HCT116 (cell line): Measurements from ENCODE around the gene MFAP3L. TPM values are rescaled to one million over a fixed set of nuclear protein-coding genes. Genes with fewer than 3 reads are reported as not detected.

Source experiments
- ATAC-seq: fragments of 200-7000 bp; cut with Tn5 transposase; 2 replicates; pipeline ENCODE4 v1.9.1; 2020; ENCODE audit warnings: mild to moderate bottlenecking, moderate library complexity
- BruUV-seq: library from RNA; stranded (reverse); fragments of 400-500 nt; replicated peaks from 2 replicates; lab custom pipeline; 2021; lab: Mats Ljungman, UMichigan
- CTCF ChIA-PET: fragments of 300-600 bp; sonication (Branson Sonifier 250); formaldehyde crosslinking; loops from one replicate; lab custom pipeline; 2021; ENCODE audit warnings: antibody characterized with exemption; lab: Charles Lee
- POLR2A ChIA-PET: fragments of 300-600, 350-600 bp; sonication (Branson Sonifier 250); formaldehyde crosslinking; loops from one replicate; lab custom pipeline; 2021; ENCODE audit warnings: antibody characterized with exemption; lab: Charles Lee
- RAD21 ChIA-PET, 2 experiments: fragments of 300-600 bp; sonication (Branson Sonifier 250); formaldehyde crosslinking; loops; one replicate each; lab custom pipeline; 2023; ENCODE audit warnings: low total read pairs in 2 of 2; ENCODE audit not compliant: uncharacterized antibody in 2 of 2, unreplicated experiment in 2 of 2, low non-redundant PET in 1 of 2; lab: Charles Lee
- DNase-seq: peaks from one replicate; pipeline ENCODE4 v3.0.0-alpha.2; 2010; ENCODE audit warnings: low read depth, low spot score
- H2AFZ ChIP-seq: fragments of 200-600 bp; shearing (Covaris generic), sonication (generic); 2 replicates; pipeline ENCODE4 v1.6.1; 2017; ENCODE audit warnings: low read depth, mixed run types, mixed read lengths, antibody characterized with exemption, low read length; ENCODE audit not compliant: poor library complexity, severe bottlenecking
- H3K27ac ChIP-seq: 2 replicates; pipeline ENCODE4 v1.5.1; 2012; ENCODE audit warnings: low read depth, low read length
- H3K27me3 ChIP-seq: fragments of 200-600 bp; sonication (generic); 2 replicates; pipeline ENCODE4 v1.6.1; 2016; ENCODE audit warnings: mixed run types, low read length, mixed read lengths; ENCODE audit not compliant: insufficient read depth
- H3K36me3 ChIP-seq, 2 experiments: fragments of 200-500 bp in 1 of 2; fragments of 200-600 bp in 1 of 2; sonication (Bioruptor generic) in 1 of 2; sonication (generic) in 1 of 2; 2 replicates each; pipeline versions ENCODE4 v1.5.1 to v1.6.1; 2014 to 2016; ENCODE audit warnings: low read length in 2 of 2, inconsistent platforms in 1 of 2, mixed read lengths in 1 of 2, mixed run types in 1 of 2; ENCODE audit not compliant: insufficient read depth in 2 of 2, control insufficient read depth in 1 of 2
- H3K4me1 ChIP-seq, 2 experiments: fragments of 200-600 bp in 1 of 2; sonication (generic) in 1 of 2; 2 replicates each; pipeline versions ENCODE4 v1.5.1 to v1.6.1; 2012 to 2017; ENCODE audit warnings: low read length in 2 of 2, inconsistent platforms in 1 of 2, mild to moderate bottlenecking in 1 of 2, mixed read lengths in 1 of 2, mixed run types in 1 of 2, moderate library complexity in 1 of 2; ENCODE audit not compliant: insufficient read depth in 2 of 2, control insufficient read depth in 1 of 2
- H3K4me2 ChIP-seq: fragments of 200-600 bp; sonication (generic); 2 replicates; pipeline ENCODE4 v1.6.1; 2017; ENCODE audit warnings: mixed run types, low read length, mixed read lengths
- H3K4me3 ChIP-seq, 2 experiments: fragments of 200-600 bp in 1 of 2; sonication (generic) in 1 of 2; replicated peaks in 1 of 2; 2 replicates each; pipeline ENCODE4 v1.5.1; 2011 to 2016; ENCODE audit warnings: low read length in 2 of 2, control low read depth in 1 of 2, low read depth in 1 of 2, mild to moderate bottlenecking in 1 of 2, mixed read lengths in 1 of 2, mixed run types in 1 of 2
- H3K79me2 ChIP-seq: fragments of 200-600 bp; sonication (generic); 2 replicates; pipeline ENCODE4 v1.6.1; 2017; ENCODE audit warnings: mild to moderate bottlenecking, mixed run types, low read length, moderate library complexity, mixed read lengths; ENCODE audit not compliant: insufficient read depth
- H3K9ac ChIP-seq: fragments of 200-600 bp; sonication (generic); 2 replicates; pipeline ENCODE4 v1.6.1; 2016; ENCODE audit warnings: low read length, mixed read lengths
- H3K9me2 ChIP-seq: fragments of 200-600 bp; sonication (generic), shearing (Covaris generic); 2 replicates; pipeline ENCODE4 v1.6.1; 2017; ENCODE audit warnings: mixed run types, mild to moderate bottlenecking, moderate library complexity; ENCODE audit not compliant: insufficient read depth
- H3K9me3 ChIP-seq, 2 experiments: fragments of 200-500 bp in 1 of 2; fragments of 200-600 bp in 1 of 2; sonication (Bioruptor generic) in 1 of 2; sonication (generic) in 1 of 2; 2 replicates each; pipeline ENCODE4 v1.6.1; 2014 to 2017; ENCODE audit warnings: low read length in 2 of 2, mixed read lengths in 2 of 2, inconsistent platforms in 1 of 2, low read depth in 1 of 2, mild to moderate bottlenecking in 1 of 2, mixed run types in 1 of 2, moderate library complexity in 1 of 2; ENCODE audit not compliant: control insufficient read depth in 1 of 2, insufficient read depth in 1 of 2
- H4K20me1 ChIP-seq: fragments of 200-600 bp; sonication (generic), shearing (Covaris generic); 2 replicates; pipeline ENCODE4 v1.6.1; 2017; ENCODE audit warnings: mixed run types, mild to moderate bottlenecking, moderate library complexity; ENCODE audit not compliant: insufficient read depth
- CBX3 ChIP-seq: IDR thresholded peaks from 2 replicates; pipeline ENCODE4 v1.6.1; 2012; ENCODE audit warnings: low read depth
- CEBPB ChIP-seq: IDR thresholded peaks from 2 replicates; pipeline ENCODE4 v1.6.1; 2012; ENCODE audit warnings: low read depth
- CTCF ChIP-seq, 3 experiments: fragments of 200-600 bp in 1 of 3; sonication (generic) in 1 of 3; IDR thresholded peaks in 2 of 3; conservative IDR thresholded peaks in 1 of 3; 2 replicates each; pipeline ENCODE4 v1.5.1; 2012 to 2017; ENCODE audit warnings: low read depth in 2 of 3, low read length in 2 of 3, antibody characterized with exemption in 1 of 3, borderline replicate concordance in 1 of 3, control low read depth in 1 of 3, mild to moderate bottlenecking in 1 of 3, mixed read lengths in 1 of 3, mixed run types in 1 of 3, moderate library complexity in 1 of 3; ENCODE audit not compliant: insufficient read depth in 1 of 3
- ELF1 ChIP-seq: IDR thresholded peaks from 2 replicates; pipeline ENCODE4 v1.6.1; 2012; ENCODE audit warnings: low read depth, borderline replicate concordance
- EZH2 ChIP-seq: fragments of 200-600 bp; sonication (generic); IDR thresholded peaks from 2 replicates; pipeline ENCODE4 v1.6.1; 2017; ENCODE audit warnings: antibody characterized with exemption, mixed run types
- EZH2phosphoT487 ChIP-seq: fragments of 200-600 bp; IDR thresholded peaks from 2 replicates; pipeline ENCODE4 v1.6.1; 2018; ENCODE audit warnings: antibody characterized with exemption, borderline replicate concordance
- FOSL1 ChIP-seq: IDR thresholded peaks from 2 replicates; pipeline ENCODE4 v1.6.1; 2012; ENCODE audit warnings: low read depth
- POLR2AphosphoS5 ChIP-seq: IDR thresholded peaks from 2 replicates; pipeline ENCODE4 v1.6.1; 2011; ENCODE audit warnings: mild to moderate bottlenecking, low read depth, low read length, moderate library complexity
- RAD21 ChIP-seq: IDR thresholded peaks from 2 replicates; pipeline ENCODE4 v1.6.1; 2012; ENCODE audit warnings: low read depth, mild to moderate bottlenecking
- SP1 ChIP-seq: IDR thresholded peaks from 2 replicates; pipeline ENCODE4 v1.6.1; 2012; ENCODE audit warnings: low read depth
- TCF7L2 ChIP-seq: IDR thresholded peaks from 2 replicates; pipeline ENCODE4 v1.7.0; 2011; ENCODE audit warnings: borderline replicate concordance, inconsistent platforms; ENCODE audit not compliant: insufficient read depth, insufficient read length; ENCODE audit errors: extremely low read depth
- ZBTB33 ChIP-seq: IDR thresholded peaks from 2 replicates; pipeline ENCODE4 v1.6.1; 2011; ENCODE audit warnings: mild to moderate bottlenecking, low read length, moderate library complexity; ENCODE audit not compliant: insufficient replicate concordance; ENCODE audit errors: extremely low read depth
- ZNF274 ChIP-seq: fragments of 200-500 bp; sonication (Bioruptor generic); IDR thresholded peaks from 2 replicates; pipeline ENCODE4 v1.6.1; 2014; ENCODE audit warnings: mild to moderate bottlenecking, low read depth, low read length, inconsistent platforms
- intact Hi-C: fragments of 100-400 bp; cut with micrococcal nuclease; formaldehyde crosslinking; loops from 2 replicates; pipeline ENCODE4 v1.10.0; 2022
- total RNA-seq: library from RNA; stranded (reverse); gene quantifications from one replicate; pipeline ENCODE4 v1.2.1, GENCODE V29; 2021; ENCODE audit not compliant: unreplicated experiment

MFAP3L gene
- total RNA-seq, 1 experiment from 2014 or later = 8.4 TPM

- ChIA-PET CTCF (no interaction called here), RAD21 (no interaction called here), POLR2A (no interaction called here)
- no peak overlapping the region for H3K4me3 ChIP-seq
- no TSS peak for BruUV-seq
- no peaks in the 10 kb centered on the region for H3K36me3 ChIP-seq
- no peaks in the 10 kb centered on the region for H3K9me2 ChIP-seq
- H3K4me1 ChIP-seq = no peaks in the 10 kb centered on the region
- intact Hi-C loops = no loop called here
- ATAC-seq (no peak), DNase-seq (no peak)
- no peak overlapping the region for H3K9ac ChIP-seq
- no peaks in the 10 kb centered on the region for H3K9me3 ChIP-seq
- H3K79me2 ChIP-seq = no peaks in the 10 kb centered on the region
- TF ChIP-seq EZH2phosphoT487 = no peak
- H3K27ac ChIP-seq = no peak overlapping the region
- no peak overlapping the region for H2AFZ ChIP-seq
- H3K27me3 ChIP-seq = no peaks in the 10 kb centered on the region
- no peak overlapping the region for H3K4me2 ChIP-seq
- no peaks in the 10 kb centered on the region for H4K20me1 ChIP-seq
Measured at GRCh38 chr4:170038769-170039168, 12.6 kb upstream of the MFAP3L start.

GRCh38 chr4:170038232-170038631 lies 12.0 kb upstream of the MFAP3L start:
- H3K4me2 ChIP-seq = no peak overlapping the region
- CTCF ChIA-PET = no interaction called here
- no peaks in the 10 kb centered on the region for H3K27me3 ChIP-seq
- H3K4me3 ChIP-seq = no peak overlapping the region
- H3K9me2 ChIP-seq = no peaks in the 10 kb centered on the region
- DNase-seq = no peak
- H3K4me1 ChIP-seq = no peaks in the 10 kb centered on the region
- RAD21 ChIA-PET = no interaction called here
- no peak overlapping the region for H2AFZ ChIP-seq
- BruUV-seq = no TSS peak
- intact Hi-C loops = no loop called here
- no peaks in the 10 kb centered on the region for H3K9me3 ChIP-seq
- no peak overlapping the region for H3K9ac ChIP-seq
- POLR2A ChIA-PET = no interaction called here
- no peak for ATAC-seq
- no peak overlapping the region for H3K27ac ChIP-seq
- no peaks in the 10 kb centered on the region for H3K79me2 ChIP-seq
- H3K36me3 ChIP-seq = no peaks in the 10 kb centered on the region
- H4K20me1 ChIP-seq = no peaks in the 10 kb centered on the region
- TF ChIP-seq POLR2AphosphoS5 (no peak), EZH2 (no peak), ELF1 (no peak), ZBTB33 (no peak), FOSL1 (no peak), RAD21 (no peak), TCF7L2 (no peak), SP1 (no peak), CTCF (IDR thresholded peaks at IDR 0.05 in 2 of 3, conservative IDR thresholded peaks at IDR 0.05 in 1 of 3; ENCODE audit: borderline replicate concordance in 1 of 3, insufficient read depth in 1 of 3, low read depth in 2 of 3, low read length in 2 of 3) (no peak), ZNF274 (no peak), CEBPB (no peak), CBX3 (no peak)
